Adrenal gland (tissue), 5 donors: Measurements from ENCODE around the gene ZNF652.

Source experiments
- POLR2A ChIP-seq, 2 donors: fragments of 450-650 bp; IDR thresholded peaks; one replicate each; pipeline ENCODE4 v1.6.1; 2017; ENCODE audit warnings: antibody characterized with exemption in 2 of 2, mild to moderate bottlenecking in 2 of 2, moderate library complexity in 1 of 2
- TF ChIP-seq, protein P1 (sequence below), 6 experiments: fragments of 450-650 bp in 4 of 6; fragments of 200-600 bp in 2 of 6; sonication (generic) in 1 of 6; IDR thresholded peaks; 1 replicate in 5 of 6; 2 replicates in 1 of 6; pipeline versions ENCODE4 v1.5.1 to v1.8.0; 2016 to 2021; ENCODE audit warnings: antibody characterized with exemption in 6 of 6, mild to moderate bottlenecking in 2 of 6, moderate library complexity in 1 of 6
- donor health status: DM: no; HTN: no; CAD: no.

DNA sequence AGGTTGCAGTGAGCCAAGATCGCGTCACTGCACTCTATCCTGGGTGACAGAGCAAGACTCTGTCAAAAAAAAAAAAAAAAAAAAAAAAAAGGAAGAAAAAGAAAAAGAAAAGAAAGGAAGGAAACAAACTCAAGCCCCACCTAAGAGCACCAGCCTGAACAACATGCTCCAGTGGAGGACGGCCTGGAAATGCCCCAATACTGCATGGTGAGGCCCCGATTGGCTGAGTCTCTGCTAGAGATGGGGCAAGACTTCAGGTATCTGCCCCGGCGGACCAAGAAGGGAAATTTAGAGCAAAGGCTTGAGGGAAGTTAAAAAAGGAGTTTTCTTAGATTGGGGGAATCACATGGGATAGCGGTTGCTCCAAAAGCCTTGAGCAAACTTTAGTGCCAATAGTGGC, 10.4 kb upstream of the ZNF652 start:
- TF ChIP-seq, protein P1, sequence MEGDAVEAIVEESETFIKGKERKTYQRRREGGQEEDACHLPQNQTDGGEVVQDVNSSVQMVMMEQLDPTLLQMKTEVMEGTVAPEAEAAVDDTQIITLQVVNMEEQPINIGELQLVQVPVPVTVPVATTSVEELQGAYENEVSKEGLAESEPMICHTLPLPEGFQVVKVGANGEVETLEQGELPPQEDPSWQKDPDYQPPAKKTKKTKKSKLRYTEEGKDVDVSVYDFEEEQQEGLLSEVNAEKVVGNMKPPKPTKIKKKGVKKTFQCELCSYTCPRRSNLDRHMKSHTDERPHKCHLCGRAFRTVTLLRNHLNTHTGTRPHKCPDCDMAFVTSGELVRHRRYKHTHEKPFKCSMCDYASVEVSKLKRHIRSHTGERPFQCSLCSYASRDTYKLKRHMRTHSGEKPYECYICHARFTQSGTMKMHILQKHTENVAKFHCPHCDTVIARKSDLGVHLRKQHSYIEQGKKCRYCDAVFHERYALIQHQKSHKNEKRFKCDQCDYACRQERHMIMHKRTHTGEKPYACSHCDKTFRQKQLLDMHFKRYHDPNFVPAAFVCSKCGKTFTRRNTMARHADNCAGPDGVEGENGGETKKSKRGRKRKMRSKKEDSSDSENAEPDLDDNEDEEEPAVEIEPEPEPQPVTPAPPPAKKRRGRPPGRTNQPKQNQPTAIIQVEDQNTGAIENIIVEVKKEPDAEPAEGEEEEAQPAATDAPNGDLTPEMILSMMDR (IDR thresholded peaks at IDR 0.05): no peak
- no peak for TF ChIP-seq POLR2A (IDR thresholded peaks at IDR 0.05)
